ENCODE results near the gene TPO. TPM values are rescaled to one million over a fixed set of nuclear protein-coding genes. Genes with fewer than 3 reads are reported as not detected.
A peak's percentile ranks its signal among the peaks of the same experiment; 100 is the strongest.

TPO gene
- total RNA-seq, 1 experiment from 2014 or later = not detected

GRCh38 chr2:1478311-1479305 is 65.3 kb downstream of the TPO start:
- Histone ChIP-seq H2AFZ (ENCODE audit: low read length) (no peak overlapping the region), H3K4ac (ENCODE audit: low read depth, low read length) (no peak overlapping the region), H3K4me1 (ENCODE audit: insufficient read depth, low read length) (no peaks in the 10 kb centered on the region; the same call in 1 of the 2 replicates), H4K91ac (ENCODE audit: insufficient read length, low read depth, low read length) (no peak overlapping the region), H3K4me2 (ENCODE audit: insufficient read depth, insufficient read length, low read length) (no peak overlapping the region), H3K23me2 (ENCODE audit: insufficient read length, low read depth, low read length, poor library complexity, severe bottlenecking) (no peaks in the 10 kb centered on the region), H3T11ph (ENCODE audit: low read length) (no peak overlapping the region), H4K5ac (ENCODE audit: insufficient read length, low read depth, low read length) (no peak overlapping the region), H3K23ac (ENCODE audit: insufficient read length, low read depth, low read length) (no peak overlapping the region), H2AK5ac (ENCODE audit: insufficient read length, low read length) (no peak overlapping the region), H4K8ac (replicated peaks; ENCODE audit: insufficient read length, low read depth, low read length) (no peak overlapping the region), H3K9ac (ENCODE audit: extremely low read depth, insufficient read length, low read length) (no peak overlapping the region), H2BK120ac (ENCODE audit: low read depth, low read length, poor library complexity, severe bottlenecking) (no peak overlapping the region), H3K27me3 (ENCODE audit: insufficient read depth, low read length) (no peaks in the 10 kb centered on the region), H2BK20ac (ENCODE audit: low read depth, low read length, poor library complexity, severe bottlenecking) (no peak overlapping the region), H2BK12ac (ENCODE audit: insufficient read length, low read depth, low read length) (no peak overlapping the region), H2BK15ac (ENCODE audit: low read depth, low read length) (no peak overlapping the region), H3K18ac (ENCODE audit: insufficient read length, low read depth, low read length) (no peak overlapping the region), H3K27ac (ENCODE audit: insufficient read length, low read depth, low read length) (no peak overlapping the region), H3K9me3 (ENCODE audit: control insufficient read depth, low read depth, low read length) (no peaks in the 10 kb centered on the region), H3K56ac (ENCODE audit: insufficient read length, low read depth, low read length) (no peak overlapping the region), H4K20me1 (ENCODE audit: control insufficient read depth, insufficient read depth, insufficient read length) (no peaks in the 10 kb centered on the region), H3K79me1 (ENCODE audit: insufficient read depth, low read depth, low read length, poor library complexity, severe bottlenecking) (no peaks in the 10 kb centered on the region), H3K14ac (ENCODE audit: insufficient read depth, low read length) (no peak overlapping the region), H3K79me2 (ENCODE audit: insufficient read depth, low read length) (no peaks in the 10 kb centered on the region), H2BK5ac (ENCODE audit: insufficient read length, low read length) (no peak overlapping the region)
- no peaks in the 10 kb centered on the region; the same call in none of the 2 replicates for H3K27me3 Mint-ChIP-seq (ENCODE audit: low read depth)
- H3K4me1 Mint-ChIP-seq = peaks cover 8 to 10% of the 10 kb centered on the region in 2 experiments
- no peak for DNase-seq
- peak overlapping the region in 2 of 3 experiments; percentile 5 to 28; a peak in 1 of 7 replicates for H3K27ac Mint-ChIP-seq
- H3K36me3 Mint-ChIP-seq (ENCODE audit: insufficient read depth in 1 of 3, low read depth in 3 of 3) = peaks cover 0 to 8% (median 5%) of the 10 kb centered on the region in 3 experiments; a peak in 5 of 7 replicates
- H3K9me3 Mint-ChIP-seq = peaks cover 0 to 5% of the 10 kb centered on the region in 2 experiments; a peak in 2 of 5 replicates
- WGBS (ENCODE audit: extremely low coverage, insufficient read length, low lambda C conversion rate) = no CpG with 5 or more reads among the region's 48 CpGs
- TF ChIP-seq CTCF (conservative IDR thresholded peaks at IDR 0.05) = no peak
- H3K4me3 Mint-ChIP-seq = no peak overlapping the region

Data from H9 (cell line).